ENCODE data around the gene PSD4.

PSD4 gene

GRCh38 chr2:113184531-113185230 is 10.9 kb downstream of the PSD4 start:
- no peak for DNase-seq

GRCh38 chr2:113185664-113186432 is 12.1 kb downstream of the PSD4 start:
- DNase-seq, result peak in 9 of 14 donors; percentile 43 to 78 (median 55)

- no peak for DNase-seq
Observed at GRCh38 chr2:113186433-113186796, 12.6 kb downstream of the PSD4 start.

GRCh38 chr2:113187771-113188170 is 14.0 kb downstream of the PSD4 start:
- DNase-seq, result no peak

GRCh38 chr2:113190871-113191270 is 17.1 kb downstream of the PSD4 start:
- no peak for DNase-seq

- no peak for DNase-seq
Observed at GRCh38 chr2:113192459-113193100, 18.8 kb downstream of the PSD4 start.

GRCh38 chr2:113195923-113196501 is 22.2 kb downstream of the PSD4 start:
- DNase-seq, result no peak

- no peak for DNase-seq
Observed at GRCh38 chr2:113196839-113197238, 23.1 kb downstream of the PSD4 start.

- no peak for DNase-seq
Observed at GRCh38 chr2:113197347-113198047, 23.7 kb downstream of the PSD4 start.

- no peak for DNase-seq
Observed at GRCh38 chr2:113198048-113198789, 24.4 kb downstream of the PSD4 start.

- peak in 12 of 14 donors; percentile 22 to 80 (median 52) for DNase-seq
Observed at GRCh38 chr2:113198790-113199612, 25.2 kb downstream of the PSD4 start.

GRCh38 chr2:113200236-113200635 is 26.5 kb downstream of the PSD4 start:
- DNase-seq, result no peak

GRCh38 chr2:113200736-113201490 is 27.1 kb downstream of the PSD4 start:
- no peak for DNase-seq

- DNase-seq, result peak in 1 of 14 donors; percentile 21
Observed at GRCh38 chr2:113201496-113202304, 27.9 kb downstream of the PSD4 start.

GRCh38 chr2:113202305-113203216 is 28.8 kb downstream of the PSD4 start:
- peak in 6 of 14 donors; percentile 19 to 49 (median 28) for DNase-seq

- no peak for DNase-seq
Observed at GRCh38 chr2:113203217-113203530, 29.4 kb downstream of the PSD4 start.

- peak in 10 of 14 donors; percentile 13 to 52 (median 39) for DNase-seq
Observed at GRCh38 chr2:113203901-113204519, 30.2 kb downstream of the PSD4 start.

- no peak for DNase-seq
Observed at GRCh38 chr2:113206251-113206650, 32.5 kb downstream of the PSD4 start.
